GM13976 (cell line): ENCODE data around the gene SMCO4.

ENCODE experiments used
- DNase-seq: peaks from one replicate; pipeline ENCODE4 v3.0.0; 2012; ENCODE audit warnings: low spot score
- in situ Hi-C: fragments of 300-500 bp; cut with MboI; formaldehyde crosslinking; loops from one replicate; pipeline ENCODE4 v1.12.0; 2022; ENCODE audit warnings: low sequenced_read_pairs, mixed read lengths, inconsistent platforms; ENCODE audit not compliant: unreplicated experiment
- TF ChIP-seq, protein P1 (sequence below): IDR thresholded peaks from 2 replicates; pipeline ENCODE4 v1.5.1; 2012; ENCODE audit warnings: borderline replicate concordance, mild to moderate bottlenecking; ENCODE audit not compliant: insufficient read depth; ENCODE audit errors: extremely low read depth, missing control alignments, control extremely low read depth

The SMCO4 gene

DNA sequence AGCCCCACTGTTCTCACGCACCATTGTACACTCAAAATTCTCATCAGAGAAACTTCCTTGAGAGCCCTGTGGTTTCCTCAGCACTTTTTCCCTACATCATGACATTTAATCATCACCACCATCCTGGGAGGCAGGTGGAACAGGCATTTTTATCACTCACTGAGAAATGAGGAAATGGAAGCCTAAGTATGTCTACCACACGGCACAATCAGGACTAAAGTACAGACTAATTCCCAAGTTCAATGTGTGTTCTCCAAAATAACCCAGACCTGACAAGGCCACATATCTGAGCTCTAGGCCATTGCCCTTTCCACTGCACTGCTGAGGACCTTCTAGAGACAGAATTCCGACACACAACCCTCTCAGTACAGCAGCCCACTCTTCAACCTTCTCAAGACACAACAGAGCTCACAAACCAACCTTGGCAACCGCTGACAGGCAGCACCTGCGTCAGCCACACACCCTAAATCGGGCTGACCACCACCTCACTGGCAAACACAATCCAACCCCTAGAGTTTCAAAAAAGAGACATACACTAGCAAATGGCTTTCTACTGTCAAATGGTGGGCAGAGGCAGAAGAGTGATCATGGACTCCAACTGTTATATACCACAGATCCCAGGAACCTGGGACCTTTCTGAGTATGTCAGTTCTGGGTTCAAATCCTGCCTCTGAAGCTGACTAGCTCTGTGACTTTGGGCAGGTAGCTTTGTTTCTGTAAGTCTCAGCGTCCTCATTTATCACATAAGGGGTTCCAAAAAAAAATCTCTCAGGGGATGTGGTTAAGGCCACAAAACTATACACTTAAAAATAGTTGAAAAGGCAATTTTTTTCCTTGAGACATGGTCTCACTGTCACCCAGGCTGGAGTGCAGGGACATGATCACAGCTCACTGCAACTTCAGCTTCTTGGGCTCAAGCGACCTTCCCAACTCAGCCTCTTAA lies 16.3 kb downstream of the SMCO4 start:
- TF ChIP-seq, protein P1, sequence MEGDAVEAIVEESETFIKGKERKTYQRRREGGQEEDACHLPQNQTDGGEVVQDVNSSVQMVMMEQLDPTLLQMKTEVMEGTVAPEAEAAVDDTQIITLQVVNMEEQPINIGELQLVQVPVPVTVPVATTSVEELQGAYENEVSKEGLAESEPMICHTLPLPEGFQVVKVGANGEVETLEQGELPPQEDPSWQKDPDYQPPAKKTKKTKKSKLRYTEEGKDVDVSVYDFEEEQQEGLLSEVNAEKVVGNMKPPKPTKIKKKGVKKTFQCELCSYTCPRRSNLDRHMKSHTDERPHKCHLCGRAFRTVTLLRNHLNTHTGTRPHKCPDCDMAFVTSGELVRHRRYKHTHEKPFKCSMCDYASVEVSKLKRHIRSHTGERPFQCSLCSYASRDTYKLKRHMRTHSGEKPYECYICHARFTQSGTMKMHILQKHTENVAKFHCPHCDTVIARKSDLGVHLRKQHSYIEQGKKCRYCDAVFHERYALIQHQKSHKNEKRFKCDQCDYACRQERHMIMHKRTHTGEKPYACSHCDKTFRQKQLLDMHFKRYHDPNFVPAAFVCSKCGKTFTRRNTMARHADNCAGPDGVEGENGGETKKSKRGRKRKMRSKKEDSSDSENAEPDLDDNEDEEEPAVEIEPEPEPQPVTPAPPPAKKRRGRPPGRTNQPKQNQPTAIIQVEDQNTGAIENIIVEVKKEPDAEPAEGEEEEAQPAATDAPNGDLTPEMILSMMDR, result no peak
- DNase-seq, result no peak
- in situ Hi-C loops, result no loop called here

DNA sequence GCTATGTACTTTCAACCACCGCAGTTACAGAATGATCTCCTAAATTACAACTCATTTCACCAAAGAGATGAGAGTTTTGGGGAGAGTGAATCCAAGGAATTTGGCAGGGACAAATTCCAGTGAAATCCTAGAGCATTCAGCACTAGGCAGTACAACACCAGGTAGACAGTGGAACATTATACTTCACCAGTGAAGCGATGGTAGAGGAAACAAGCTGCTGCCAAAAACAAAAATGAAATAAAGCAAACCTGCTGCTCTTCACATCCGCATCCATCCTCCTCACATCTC lies 16.9 kb downstream of the SMCO4 start:
- TF ChIP-seq, protein P1, result no peak
- in situ Hi-C loops, result no loop called here
- no peak for DNase-seq

- TF ChIP-seq, protein P1, result no peak
- in situ Hi-C loops, result no loop called here
- DNase-seq, result no peak
Measured at GRCh38 chr11:93525601-93526345, 17.4 kb downstream of the SMCO4 start.

DNA sequence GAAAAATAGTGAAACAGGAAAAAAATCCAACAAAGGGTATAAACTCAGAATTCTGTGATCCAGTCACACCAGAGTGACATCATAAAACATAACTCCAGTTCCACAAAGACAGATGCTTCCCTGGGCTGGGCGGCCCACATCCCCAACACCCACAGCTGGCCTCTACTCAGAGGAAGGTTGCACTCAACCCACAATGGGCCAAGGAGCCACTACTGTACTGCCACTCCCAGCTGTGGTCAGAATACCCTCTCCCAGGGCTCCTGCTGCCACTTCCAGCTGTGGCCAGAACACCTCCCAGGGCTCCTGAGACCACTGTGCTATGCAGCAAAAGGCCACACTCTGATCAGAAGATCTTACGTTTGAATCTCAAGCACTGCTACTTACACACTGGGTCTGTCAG lies 18.3 kb downstream of the SMCO4 start:
- TF ChIP-seq, protein P1, result no peak
- in situ Hi-C loops, result no loop called here
- no peak for DNase-seq

GRCh38 chr11:93524173-93524536 lies 19.0 kb downstream of the SMCO4 start:
- in situ Hi-C loops, result no loop called here
- TF ChIP-seq, protein P1, result no peak
- DNase-seq, result no peak

DNA sequence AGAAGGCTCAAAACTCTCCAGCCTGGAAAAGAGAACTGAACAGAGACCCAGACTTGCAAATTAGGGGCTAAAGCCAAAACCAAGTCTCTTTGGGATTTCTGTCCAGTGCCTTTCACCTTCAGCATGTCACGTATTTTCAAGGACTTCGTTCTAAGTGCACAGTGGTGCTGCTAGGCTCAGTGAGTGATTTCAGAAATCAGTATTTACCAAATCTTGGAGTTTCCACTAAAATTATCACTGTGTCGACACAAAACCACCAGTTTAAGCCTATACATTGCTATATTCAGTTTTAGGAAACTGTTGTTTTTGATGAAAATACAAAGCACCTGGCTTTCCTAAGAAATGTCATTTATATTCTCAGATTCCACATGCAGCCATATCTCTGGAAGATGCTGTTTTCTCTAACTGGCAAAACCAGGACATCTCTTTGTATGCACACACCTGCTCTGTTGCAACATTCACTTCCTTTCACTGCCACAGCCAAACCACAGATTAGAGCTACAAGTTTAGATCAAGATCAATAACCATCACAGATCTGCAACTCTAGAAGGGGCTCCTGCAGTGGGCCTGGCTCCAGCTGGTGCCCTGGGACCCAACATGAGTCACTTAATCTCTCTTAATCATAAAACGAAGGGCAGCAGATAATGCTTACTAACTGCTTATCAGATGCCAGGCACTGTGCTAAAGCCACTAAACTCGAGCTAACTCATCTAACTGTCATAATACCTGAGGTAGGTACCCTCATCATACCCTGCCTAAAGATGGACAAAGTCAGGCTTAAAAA lies 22.3 kb downstream of the SMCO4 start:
- DNase-seq, result no peak
- TF ChIP-seq, protein P1, result no peak
- in situ Hi-C loops, result no loop called here
